NCI-H2196 (cell line): Measurements from ENCODE around the gene HSPA9.
A peak's percentile ranks its signal among the peaks of the same experiment; 100 is the strongest.

Source experiments
- DNase-seq: peaks from one replicate; lab custom pipeline; 2025; ENCODE audit not compliant: unreplicated experiment; lab: John Stamatoyannopoulos, UW

HSPA9 gene

DNA sequence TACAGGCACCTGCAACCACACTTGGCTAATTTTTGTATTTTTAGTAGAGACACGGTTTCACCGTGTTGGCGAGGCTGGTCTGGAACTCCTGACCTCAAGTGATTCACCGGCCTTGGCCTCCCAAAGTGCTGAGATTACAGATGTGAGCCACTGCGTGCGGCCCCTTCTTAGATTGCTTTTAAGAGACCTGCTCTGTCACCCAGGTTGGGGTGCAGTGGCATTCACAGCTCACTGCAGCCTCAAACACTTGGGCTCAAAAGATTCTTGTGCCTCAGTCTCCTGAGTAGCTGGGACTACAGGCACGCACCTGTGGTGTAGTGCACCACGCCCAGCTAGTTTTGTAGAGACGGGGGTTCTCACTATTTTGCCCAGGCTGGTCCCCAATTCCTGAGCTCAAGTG, 11.0 kb downstream of the HSPA9 start:
- no peak for DNase-seq

DNA sequence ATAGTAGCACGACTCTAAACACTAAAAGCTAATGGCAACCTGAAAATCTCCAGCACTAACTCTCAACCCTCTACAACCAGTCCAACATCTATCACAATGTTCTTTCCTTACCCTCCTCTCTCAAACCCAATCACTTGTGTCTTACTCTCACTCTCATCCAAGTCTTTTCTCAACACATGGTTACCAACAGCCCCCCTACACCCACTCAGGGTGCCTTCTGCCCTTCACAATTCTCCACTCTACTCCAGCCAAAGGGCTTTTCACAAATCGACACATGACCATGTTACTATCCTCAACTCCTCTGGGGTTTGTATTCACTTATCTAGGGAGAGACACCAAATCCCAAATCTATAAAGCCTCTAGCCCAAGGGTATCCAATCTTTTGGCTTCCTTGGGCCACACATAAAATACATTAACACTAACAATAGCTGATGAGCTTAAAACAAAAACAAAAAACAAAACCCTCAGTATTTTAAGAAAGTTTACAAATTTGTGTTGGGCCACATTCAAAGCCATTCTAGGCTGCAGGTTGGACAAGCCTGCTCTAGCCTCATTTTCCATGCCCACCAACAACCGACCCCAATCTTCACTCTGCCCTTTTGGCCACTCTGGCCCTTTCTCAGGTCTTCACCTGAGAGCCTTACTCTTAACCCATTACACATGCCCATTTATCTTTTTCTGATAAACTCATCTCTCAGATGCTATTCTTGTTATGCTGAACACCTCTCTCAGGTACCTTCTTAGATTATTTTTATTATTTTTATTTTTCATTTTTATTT, 11.7 kb downstream of the HSPA9 start:
- DNase-seq: no peak

DNA sequence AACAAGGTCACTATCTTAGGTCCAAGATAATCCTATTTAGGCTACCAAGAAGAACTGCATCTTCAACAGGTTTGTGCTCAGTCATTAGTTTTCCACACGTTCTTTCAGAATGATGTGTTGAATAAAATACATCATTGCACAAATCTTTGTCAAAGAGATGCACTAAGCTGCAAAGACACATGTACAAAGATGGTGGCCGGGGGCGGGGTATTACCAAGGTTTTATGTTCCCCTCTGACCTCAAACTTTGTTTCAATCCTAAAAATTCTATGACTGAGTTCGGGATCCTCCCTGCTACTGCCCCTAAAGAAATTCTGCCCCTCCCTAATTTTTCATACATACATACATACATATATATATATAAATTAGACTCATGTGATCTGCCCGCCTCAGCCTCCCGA, 14.2 kb downstream of the HSPA9 start:
- no peak for DNase-seq

DNA sequence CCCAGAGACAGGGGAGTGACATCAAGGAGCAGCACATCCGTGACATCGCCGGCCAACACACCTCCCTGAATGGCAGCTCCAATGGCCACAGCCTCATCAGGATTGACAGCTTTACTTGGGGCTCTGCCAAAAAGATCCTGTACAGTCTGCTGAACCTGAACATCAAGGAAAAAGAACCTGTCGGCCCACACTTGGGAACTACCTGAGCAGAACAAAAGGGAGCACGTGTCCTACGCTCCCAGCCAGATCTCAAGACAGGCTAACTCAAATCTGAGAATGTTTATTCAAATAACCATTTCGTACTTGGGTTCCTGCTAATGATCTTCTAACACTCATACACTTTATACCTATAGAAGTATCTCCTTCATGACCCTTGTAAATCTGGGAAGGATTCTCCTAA, 15.3 kb downstream of the HSPA9 start:
- DNase-seq: no peak

DNA sequence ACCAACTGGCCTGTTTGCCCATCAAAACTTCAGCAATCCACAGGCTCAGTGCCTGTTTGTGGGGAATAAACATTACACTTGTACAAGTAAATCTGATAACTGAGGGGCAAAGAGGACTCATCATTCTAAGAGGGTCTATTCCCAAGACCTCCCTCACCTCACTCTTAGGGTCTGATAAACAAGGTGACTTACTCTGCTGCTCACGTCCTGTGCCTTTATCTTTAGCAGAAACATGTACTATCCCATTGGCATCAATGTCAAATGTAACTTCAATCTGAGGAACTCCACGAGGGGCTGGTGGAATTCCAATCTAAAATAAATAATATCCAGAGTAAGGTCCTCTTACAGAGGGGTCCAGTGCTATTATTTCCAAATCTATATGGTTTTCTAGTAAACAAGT, 17.5 kb downstream of the HSPA9 start:
- DNase-seq: no peak

DNA sequence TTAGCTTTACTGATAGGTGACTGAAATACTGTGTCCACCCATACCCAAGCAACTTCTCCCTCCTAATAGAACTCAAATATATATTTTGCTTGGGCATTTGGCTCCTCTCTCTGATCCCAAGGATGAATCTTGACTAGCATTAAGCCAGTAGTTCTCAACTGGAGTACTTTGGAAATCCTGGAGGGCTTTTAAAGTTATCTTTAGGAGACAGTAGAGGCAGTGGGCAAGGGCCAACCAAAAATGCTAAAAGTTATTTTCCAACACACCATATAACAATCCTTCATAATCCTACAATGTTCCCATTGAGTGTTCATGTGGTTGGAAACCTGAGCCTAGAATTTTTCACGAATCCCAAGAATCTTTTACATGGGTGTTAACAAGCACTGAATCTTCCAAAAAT, 21.1 kb downstream of the HSPA9 start:
- DNase-seq: no peak

DNA sequence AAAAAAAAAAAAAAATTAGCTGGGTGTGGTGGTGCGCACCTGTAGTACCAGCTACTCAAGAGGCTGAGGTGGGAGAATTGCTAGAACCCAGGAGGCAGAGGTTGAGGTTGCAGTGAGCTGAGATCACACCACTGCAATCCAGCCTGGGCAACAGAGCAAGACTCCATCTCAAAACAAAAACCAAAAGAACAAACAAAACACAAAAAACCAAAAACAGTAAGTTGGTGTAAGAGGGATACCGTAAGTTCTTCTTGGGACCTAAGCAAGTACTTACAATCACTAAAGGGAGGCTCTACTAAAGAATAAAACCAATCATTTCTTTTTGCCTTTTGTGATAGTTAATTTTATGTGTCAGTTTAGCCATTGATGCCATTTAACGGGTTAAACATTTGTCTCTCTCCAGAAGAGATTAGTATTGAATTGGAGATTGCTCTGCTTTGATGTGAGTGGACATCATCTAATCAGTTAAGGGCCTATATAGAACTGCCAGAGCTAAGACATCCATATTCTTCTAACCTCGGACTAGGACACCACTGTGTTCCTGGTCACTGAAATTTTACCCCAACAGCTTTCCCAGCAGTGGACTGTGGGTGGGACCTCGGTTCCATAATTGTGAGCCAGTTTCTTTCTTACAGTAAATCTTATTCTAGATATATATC, 21.6 kb downstream of the HSPA9 start:
- DNase-seq: no peak

DNA sequence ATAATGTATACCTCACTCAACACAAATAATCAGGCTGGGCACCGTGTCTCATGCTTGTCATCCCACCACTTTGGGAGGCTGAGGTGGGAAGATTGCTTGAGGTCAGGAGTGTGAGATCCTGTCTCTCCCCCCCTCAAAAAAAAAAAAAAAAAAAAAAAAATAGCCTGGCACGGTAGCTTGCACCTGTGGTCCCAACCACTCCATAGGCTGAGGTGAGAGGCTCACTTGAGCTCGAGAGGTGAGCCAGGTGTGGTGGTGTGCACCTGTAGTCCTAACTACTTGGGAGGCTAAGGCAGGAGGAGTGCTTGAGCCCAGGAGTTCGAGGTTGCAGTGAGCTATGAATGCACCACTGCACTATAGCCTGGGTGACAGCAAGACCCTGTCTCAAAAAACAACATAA, 22.5 kb downstream of the HSPA9 start:
- no peak for DNase-seq

DNA sequence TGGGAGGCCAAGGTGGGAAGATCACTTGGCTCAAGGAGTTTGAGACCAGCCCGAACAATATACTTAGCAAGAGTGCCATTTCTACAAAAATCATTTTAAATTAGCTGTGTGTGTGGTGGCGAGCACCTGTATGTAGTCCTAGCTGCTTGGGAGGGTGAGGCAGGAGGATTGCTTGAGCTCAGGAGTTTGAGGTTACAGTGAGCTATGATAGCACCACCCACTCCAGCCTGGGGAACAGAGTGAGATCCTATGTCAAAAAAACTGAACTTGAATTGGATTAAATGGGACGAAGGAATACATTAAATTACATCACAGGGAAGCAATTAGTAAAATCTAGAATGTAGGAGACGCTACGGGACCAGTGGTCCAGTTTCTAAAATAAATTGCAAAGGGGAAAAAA, 25.8 kb downstream of the HSPA9 start:
- no peak for DNase-seq

DNA sequence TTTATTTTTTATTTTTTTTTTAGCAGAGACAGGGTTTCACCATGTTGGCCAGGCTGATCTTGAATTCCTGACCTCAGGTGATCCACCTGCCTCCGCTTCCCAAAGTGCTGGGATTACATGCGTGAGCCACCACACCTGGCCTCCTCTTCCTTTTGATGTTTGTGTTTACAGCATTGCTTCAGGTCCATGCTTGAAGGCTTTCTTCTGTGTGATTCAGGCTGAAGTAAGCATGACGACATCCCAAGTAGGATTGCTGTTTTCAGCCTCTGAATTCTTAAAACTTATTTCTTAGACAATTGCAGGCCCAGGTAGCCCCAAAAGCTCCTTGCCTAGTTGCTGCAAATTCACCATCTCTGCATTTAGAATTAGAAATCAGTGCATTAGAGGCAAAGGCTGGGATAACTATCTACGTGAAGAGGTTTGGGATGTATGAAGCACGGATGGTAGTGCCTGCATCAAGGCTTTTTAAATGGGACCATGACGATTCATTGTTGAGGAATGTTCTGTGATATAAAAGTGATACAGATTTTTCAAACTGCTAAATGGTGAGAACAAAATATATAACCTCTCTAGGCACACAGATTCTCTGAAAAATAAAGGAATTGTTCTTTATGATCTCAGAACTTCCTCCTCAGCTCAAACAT, 29.2 kb downstream of the HSPA9 start:
- DNase-seq: no peak

DNA sequence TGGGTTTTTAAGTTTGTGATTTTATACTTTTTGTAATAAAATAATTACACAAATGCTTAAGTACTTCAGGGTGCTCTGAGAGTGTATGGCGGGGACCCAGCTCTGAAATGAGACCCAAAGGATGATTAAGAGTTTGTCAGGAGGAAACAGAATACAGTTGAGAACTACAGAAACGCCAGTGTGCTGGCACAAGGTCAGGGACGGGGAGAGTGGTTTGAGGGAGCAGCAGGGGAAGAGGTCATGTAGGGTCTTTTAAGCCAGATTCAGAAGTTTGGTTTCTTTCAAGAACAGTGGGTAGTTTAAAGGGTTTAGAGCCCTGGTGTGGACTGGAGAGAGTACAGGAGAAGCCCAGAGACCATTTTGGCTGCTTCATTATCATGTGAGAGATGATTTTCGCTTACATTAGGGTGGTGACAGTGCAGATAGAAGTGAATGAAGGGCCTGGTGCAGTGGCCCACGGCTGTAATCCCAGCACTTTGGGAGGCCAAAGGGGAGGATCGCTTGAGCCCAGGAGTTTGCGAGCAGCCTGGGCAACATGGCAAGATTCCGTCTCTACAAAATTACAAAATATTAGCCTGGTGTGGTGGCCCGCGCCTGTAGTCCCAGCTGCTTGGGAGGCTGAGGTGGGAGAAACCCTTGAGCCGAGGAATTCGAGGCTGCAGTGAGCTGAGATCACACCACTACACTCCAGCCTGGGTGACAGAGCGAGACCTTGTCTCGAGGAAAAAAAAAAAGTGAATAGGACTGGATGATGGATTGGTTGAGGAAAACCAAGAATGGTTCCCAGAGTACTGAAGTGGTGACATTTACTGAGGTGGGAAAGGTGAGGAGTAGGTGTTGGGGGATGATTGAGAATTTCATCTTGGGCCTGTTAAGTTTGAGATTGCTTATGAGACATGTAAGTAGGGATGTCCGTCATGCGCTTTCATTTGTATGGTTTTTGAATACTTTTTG, 30.7 kb downstream of the HSPA9 start:
- DNase-seq: no peak

DNA sequence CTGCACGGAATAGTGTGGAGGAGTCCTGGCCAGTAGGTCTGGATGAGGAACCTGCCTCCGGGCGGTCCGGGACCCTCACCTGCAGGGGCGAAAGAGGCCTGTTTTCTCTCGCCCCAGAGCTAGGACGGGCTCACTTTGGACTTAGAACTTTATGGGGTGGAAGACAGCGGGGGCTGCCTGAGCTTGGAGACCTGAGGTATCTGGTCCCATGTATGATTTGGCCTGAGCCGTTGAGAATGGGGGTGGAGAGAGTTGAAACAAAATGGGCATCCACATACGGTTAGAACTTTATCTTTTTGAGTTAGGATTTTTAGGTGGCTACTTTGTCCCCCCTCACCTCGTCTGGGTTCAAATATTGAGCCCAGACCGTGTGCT, 31.5 kb downstream of the HSPA9 start:
- no peak for DNase-seq

DNA sequence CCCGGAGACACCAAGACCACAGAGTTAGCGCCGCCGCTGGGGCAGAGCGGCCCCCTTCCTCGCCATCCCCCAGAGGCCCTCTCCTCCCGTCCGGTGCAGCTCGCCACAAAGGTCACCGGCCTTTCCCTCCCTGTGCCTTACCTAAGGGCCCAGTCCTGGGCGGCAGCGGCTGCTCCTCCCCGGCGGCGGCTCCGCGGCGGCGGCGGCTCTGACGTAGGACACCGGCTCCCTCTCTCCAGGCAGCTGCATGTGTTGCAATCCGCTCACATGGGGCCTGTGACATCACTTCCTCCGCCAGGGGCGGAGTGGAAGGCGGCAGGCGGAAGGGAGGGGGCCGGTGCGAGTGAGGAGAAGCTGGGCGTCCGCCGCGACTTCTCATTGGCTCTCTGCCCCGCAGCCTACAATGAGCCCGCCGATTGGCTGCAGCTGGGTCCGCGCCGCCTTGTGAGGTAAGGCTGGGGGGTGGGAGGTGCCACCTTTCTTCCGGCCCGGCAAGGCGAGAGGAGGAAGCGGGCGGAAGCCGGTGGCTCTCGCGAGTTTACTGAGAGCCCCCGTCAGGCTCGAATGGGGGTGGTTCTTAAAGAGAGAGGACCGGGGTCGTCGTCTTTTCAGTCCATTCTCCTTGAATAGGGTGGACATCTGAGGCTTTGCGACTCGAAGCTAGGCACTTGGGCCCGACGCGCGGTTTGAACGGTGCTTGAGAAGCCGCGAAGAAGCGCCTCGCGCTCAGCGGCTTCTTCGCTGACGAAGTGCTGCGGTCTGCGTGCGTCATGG, 32.1 kb downstream of the HSPA9 start, which contains the start of gene ETF1:
Gene ETF1, minus strand, starts transcription at position 281 of the 774 bp plus-strand sequence. CDS start 318 bp downstream, outside the sequence.
- DNase-seq: peak; percentile 99

DNA sequence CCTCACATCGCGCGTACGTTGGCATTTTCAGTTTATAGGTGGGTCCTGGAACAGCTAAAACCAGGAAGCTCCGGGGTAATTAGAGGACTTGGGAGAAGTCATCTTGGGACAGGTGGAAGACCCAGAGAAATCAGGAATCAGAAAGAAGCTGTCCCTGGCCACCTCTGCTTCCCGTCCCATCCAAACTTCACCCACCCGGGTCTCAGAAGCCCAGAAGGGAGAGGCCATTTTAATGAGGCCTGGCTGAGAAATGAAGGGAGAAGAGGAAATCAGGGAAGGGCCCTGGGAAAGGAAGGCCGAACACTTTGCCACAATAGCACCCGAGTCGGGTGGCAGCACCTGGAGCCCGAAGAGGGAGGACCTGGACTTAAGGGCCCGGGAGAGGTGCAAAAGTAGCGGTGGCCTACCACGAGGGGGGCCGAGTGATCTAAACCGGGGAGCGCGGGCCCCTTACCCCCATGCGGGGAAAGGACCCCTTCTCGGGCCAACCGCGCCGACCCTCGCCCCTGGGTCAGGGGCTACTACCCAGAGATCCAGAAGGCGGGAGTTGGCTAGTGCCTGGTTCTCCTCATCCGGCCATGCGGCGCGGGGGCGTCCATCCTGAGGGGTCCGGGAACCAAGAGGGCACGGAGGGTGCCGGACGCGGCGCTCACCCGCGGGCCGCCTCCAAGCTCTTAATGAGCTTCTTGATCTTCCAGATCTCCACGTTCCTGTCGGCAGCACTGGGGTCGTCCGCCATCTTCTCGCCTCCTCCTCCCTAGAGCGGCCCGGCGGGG, 32.8 kb downstream of the HSPA9 start:
- no peak for DNase-seq

DNA sequence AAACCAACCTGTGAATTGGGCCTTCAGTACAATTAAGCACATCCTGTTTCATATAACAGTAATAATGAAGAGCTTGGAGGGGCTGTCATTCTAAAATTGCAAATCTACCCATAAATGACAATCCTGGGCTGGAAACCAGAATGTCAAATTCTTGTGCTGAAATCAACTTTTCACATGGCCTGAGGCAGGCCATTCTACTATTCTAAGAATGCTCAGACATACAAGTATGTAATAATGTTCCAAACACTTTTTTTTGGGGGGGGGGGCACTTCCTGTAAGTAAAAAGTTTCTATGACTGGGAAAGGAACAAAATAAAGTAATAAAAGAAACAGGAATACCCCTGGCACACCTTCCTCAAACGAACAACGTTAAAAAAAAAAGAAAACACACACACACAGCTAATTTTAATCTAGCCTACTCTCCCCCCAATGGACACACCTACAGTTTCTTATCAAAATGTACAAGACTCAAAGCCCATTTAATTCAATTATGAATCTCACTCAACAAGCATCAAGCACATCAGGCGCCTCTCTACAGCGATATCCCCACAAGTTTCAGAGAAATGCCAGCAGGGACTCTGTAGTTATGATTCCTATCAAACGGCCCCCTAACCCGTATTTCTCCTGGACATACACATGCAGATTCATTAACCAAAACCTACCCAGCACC, 33.6 kb downstream of the HSPA9 start:
- no peak for DNase-seq

DNA sequence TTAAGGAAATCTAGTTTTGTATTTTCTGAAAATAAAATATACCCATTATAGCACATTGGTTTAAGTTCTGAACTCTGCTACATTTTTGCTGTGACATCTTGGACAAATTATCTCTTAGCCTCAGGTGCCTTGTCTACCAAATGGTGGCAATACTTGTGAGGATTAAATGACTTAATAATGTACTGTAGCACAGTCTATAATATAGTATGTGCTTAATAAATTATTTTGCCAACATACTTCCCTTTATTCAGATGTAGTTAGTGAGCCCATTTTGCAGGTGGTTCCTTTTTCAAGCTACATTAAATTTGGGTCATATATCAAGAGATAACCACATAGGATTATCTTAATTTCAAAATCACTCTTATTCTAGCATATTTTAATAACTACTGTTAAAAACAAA, 35.4 kb downstream of the HSPA9 start:
- no peak for DNase-seq

DNA sequence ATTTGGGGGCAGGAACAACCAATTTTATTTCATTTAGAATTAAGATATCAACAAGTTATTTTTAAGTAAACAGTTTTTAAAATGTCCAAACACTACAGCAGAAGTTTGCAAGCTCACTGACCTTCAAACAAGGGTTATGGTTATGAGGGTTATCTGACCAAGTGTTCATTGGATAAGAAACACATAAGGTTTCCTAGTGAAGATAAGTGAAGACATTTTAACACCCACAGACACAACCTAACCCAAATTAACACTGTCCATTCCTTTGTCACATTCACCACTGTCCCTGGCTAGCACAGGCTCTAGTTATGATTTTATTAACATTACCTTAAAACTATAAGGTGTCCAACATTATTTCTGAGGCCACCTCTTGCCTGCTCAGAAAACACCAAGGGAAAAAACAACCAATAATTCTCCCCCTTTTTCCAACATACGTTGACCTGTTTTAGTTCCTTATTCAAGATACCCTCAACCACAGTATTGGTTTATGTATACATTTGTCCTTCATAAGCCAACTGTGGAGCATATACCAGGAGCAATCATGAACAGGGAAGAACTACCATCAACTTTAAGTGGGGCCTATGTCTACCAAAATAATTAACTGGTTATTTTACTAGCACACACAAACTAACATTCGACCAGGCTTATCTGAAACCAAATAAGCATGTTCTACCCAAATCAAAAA, 36.1 kb downstream of the HSPA9 start:
- DNase-seq: no peak

DNA sequence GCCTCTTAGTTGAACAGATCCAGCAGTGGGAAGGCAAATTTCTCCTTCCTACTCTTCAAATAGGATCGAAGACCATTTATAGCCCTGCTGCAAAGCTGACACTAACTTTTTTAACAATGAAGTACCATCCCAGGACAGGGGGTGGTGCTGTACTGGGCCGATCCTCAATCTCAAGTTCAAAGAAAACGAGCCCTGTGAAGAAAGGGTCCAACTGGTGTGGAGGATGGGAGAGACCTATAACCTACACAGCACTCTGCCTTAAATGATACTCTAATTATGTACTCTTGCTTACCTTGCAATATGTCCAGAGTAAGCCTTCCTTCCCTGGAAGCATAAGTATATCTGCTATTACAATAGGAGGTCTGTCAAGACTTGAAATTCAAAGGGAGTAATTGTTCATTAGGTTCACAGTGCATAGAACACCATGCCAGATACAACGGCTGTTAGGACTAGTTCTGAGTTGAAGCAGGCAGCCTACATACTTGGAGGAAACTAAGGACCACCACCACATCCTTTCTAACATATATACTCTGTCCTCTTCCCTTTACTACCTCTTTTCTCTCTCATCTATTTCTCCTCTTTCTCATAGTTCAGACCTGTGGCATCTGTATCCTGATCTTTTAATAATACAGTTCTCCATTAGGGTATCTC, 38.4 kb downstream of the HSPA9 start:
- DNase-seq: no peak
